ENCODE results near the gene PKNOX2.

Gene PKNOX2

GRCh38 chr11:125282596-125282914 is 118.0 kb downstream of the PKNOX2 start:
- no peak for ATAC-seq (replicated peaks; ENCODE audit: extremely low read depth, poor library complexity, severe bottlenecking)
- H3K4me3 Mint-ChIP-seq = no peak overlapping the region
- no peaks in the 10 kb centered on the region for H3K36me3 Mint-ChIP-seq (ENCODE audit: insufficient read depth)
- no peaks in the 10 kb centered on the region for H3K4me1 Mint-ChIP-seq
- no peak for DNase-seq (ENCODE audit: low spot score in 2 of 2)
- no peak overlapping the region for H3K27ac Mint-ChIP-seq (ENCODE audit: low read depth)
- H3K27me3 Mint-ChIP-seq = peaks cover 12% of the 10 kb centered on the region
- no peaks in the 10 kb centered on the region for H3K9me3 Mint-ChIP-seq

- H3K36me3 Mint-ChIP-seq (ENCODE audit: insufficient read depth) = no peaks in the 10 kb centered on the region
- peaks cover 23% of the 10 kb centered on the region for H3K27me3 Mint-ChIP-seq
- no peaks in the 10 kb centered on the region for H3K9me3 Mint-ChIP-seq
- H3K27ac Mint-ChIP-seq (ENCODE audit: low read depth) = no peak overlapping the region
- ATAC-seq (replicated peaks; ENCODE audit: extremely low read depth, poor library complexity, severe bottlenecking) (no peak), DNase-seq (ENCODE audit: low spot score in 2 of 2) (no peak)
- no peaks in the 10 kb centered on the region for H3K4me1 Mint-ChIP-seq
- no peak overlapping the region for H3K4me3 Mint-ChIP-seq
Measured at GRCh38 chr11:125284245-125284850, 119.8 kb downstream of the PKNOX2 start.

- DNase-seq (ENCODE audit: low spot score in 2 of 2) (no peak), ATAC-seq (replicated peaks; ENCODE audit: extremely low read depth, poor library complexity, severe bottlenecking) (no peak)
- Mint-ChIP-seq H3K36me3 (ENCODE audit: insufficient read depth) (no peaks in the 10 kb centered on the region), H3K27ac (ENCODE audit: low read depth) (no peak overlapping the region), H3K27me3 (peaks cover 30% of the 10 kb centered on the region), H3K9me3 (no peaks in the 10 kb centered on the region), H3K4me1 (no peaks in the 10 kb centered on the region), H3K4me3 (no peak overlapping the region)
Measured at GRCh38 chr11:125285844-125286243, 121.3 kb downstream of the PKNOX2 start.

GRCh38 chr11:125286486-125286885 is 121.9 kb downstream of the PKNOX2 start:
- H3K36me3 Mint-ChIP-seq (ENCODE audit: insufficient read depth) = no peaks in the 10 kb centered on the region
- DNase-seq (ENCODE audit: low spot score in 2 of 2) (no peak), ATAC-seq (replicated peaks; ENCODE audit: extremely low read depth, poor library complexity, severe bottlenecking) (no peak)
- H3K27ac Mint-ChIP-seq (ENCODE audit: low read depth) = no peak overlapping the region
- no peaks in the 10 kb centered on the region for H3K9me3 Mint-ChIP-seq
- no peak overlapping the region for H3K4me3 Mint-ChIP-seq
- H3K4me1 Mint-ChIP-seq = no peaks in the 10 kb centered on the region
- H3K27me3 Mint-ChIP-seq = peaks cover 30% of the 10 kb centered on the region

GRCh38 chr11:125287491-125288210 is 123.1 kb downstream of the PKNOX2 start:
- Mint-ChIP-seq H3K27ac (ENCODE audit: low read depth) (no peak overlapping the region), H3K4me3 (no peak overlapping the region), H3K9me3 (no peaks in the 10 kb centered on the region), H3K27me3 (peaks cover 35% of the 10 kb centered on the region), H3K4me1 (no peaks in the 10 kb centered on the region), H3K36me3 (ENCODE audit: insufficient read depth) (no peaks in the 10 kb centered on the region)
- DNase-seq (ENCODE audit: low spot score in 2 of 2) (no peak), ATAC-seq (replicated peaks; ENCODE audit: extremely low read depth, poor library complexity, severe bottlenecking) (no peak)

GRCh38 chr11:125289419-125290098 is 125.0 kb downstream of the PKNOX2 start:
- H3K27ac Mint-ChIP-seq (ENCODE audit: low read depth) = no peak overlapping the region
- DNase-seq (ENCODE audit: low spot score in 2 of 2) (no peak), ATAC-seq (replicated peaks; ENCODE audit: extremely low read depth, poor library complexity, severe bottlenecking) (no peak)
- H3K4me3 Mint-ChIP-seq = no peak overlapping the region
- H3K4me1 Mint-ChIP-seq = no peaks in the 10 kb centered on the region
- H3K9me3 Mint-ChIP-seq = no peaks in the 10 kb centered on the region
- no peaks in the 10 kb centered on the region for H3K36me3 Mint-ChIP-seq (ENCODE audit: insufficient read depth)
- H3K27me3 Mint-ChIP-seq = peaks cover 43% of the 10 kb centered on the region

- H3K36me3 Mint-ChIP-seq (ENCODE audit: insufficient read depth) = no peaks in the 10 kb centered on the region
- H3K4me3 Mint-ChIP-seq = no peak overlapping the region
- H3K27me3 Mint-ChIP-seq = peaks cover 50% of the 10 kb centered on the region
- no peaks in the 10 kb centered on the region for H3K4me1 Mint-ChIP-seq
- no peak for DNase-seq (ENCODE audit: low spot score in 2 of 2)
- no peak overlapping the region for H3K27ac Mint-ChIP-seq (ENCODE audit: low read depth)
- ATAC-seq (replicated peaks; ENCODE audit: extremely low read depth, poor library complexity, severe bottlenecking) = no peak
- H3K9me3 Mint-ChIP-seq = no peaks in the 10 kb centered on the region
Measured at GRCh38 chr11:125290263-125290662, 125.7 kb downstream of the PKNOX2 start.

- DNase-seq (ENCODE audit: low spot score in 2 of 2) = no peak
- H3K4me3 Mint-ChIP-seq = no peak overlapping the region
Measured at GRCh38 chr11:125292100-125292499, 127.5 kb downstream of the PKNOX2 start.

GRCh38 chr11:125293596-125293995 is 129.0 kb downstream of the PKNOX2 start:
- Mint-ChIP-seq H3K9me3 (no peaks in the 10 kb centered on the region), H3K27me3 (peaks cover 56% of the 10 kb centered on the region), H3K4me3 (no peak overlapping the region), H3K4me1 (no peaks in the 10 kb centered on the region), H3K36me3 (ENCODE audit: insufficient read depth) (no peaks in the 10 kb centered on the region), H3K27ac (ENCODE audit: low read depth) (no peak overlapping the region)
- ATAC-seq (replicated peaks; ENCODE audit: extremely low read depth, poor library complexity, severe bottlenecking) (no peak), DNase-seq (ENCODE audit: low spot score in 2 of 2) (no peak)

More at GRCh38 chr11:125292100-125292499, 127.5 kb downstream of the PKNOX2 start:
- H3K4me1 Mint-ChIP-seq = no peaks in the 10 kb centered on the region
- no peaks in the 10 kb centered on the region for H3K9me3 Mint-ChIP-seq
- no peaks in the 10 kb centered on the region for H3K36me3 Mint-ChIP-seq (ENCODE audit: insufficient read depth)
- ATAC-seq (replicated peaks; ENCODE audit: extremely low read depth, poor library complexity, severe bottlenecking) = no peak
- H3K27me3 Mint-ChIP-seq = peaks cover 63% of the 10 kb centered on the region
- H3K27ac Mint-ChIP-seq (ENCODE audit: low read depth) = no peak overlapping the region

- no peak overlapping the region for H3K27ac Mint-ChIP-seq (ENCODE audit: low read depth)
- H3K27me3 Mint-ChIP-seq = peaks cover 55% of the 10 kb centered on the region
- H3K4me3 Mint-ChIP-seq = no peak overlapping the region
- DNase-seq (ENCODE audit: low spot score in 2 of 2) (no peak), ATAC-seq (replicated peaks; ENCODE audit: extremely low read depth, poor library complexity, severe bottlenecking) (no peak)
- no peaks in the 10 kb centered on the region for H3K36me3 Mint-ChIP-seq (ENCODE audit: insufficient read depth)
- no peaks in the 10 kb centered on the region for H3K9me3 Mint-ChIP-seq
- no peaks in the 10 kb centered on the region for H3K4me1 Mint-ChIP-seq
Measured at GRCh38 chr11:125295931-125296330, 131.4 kb downstream of the PKNOX2 start.

GRCh38 chr11:125297346-125297915 is 132.9 kb downstream of the PKNOX2 start:
- Mint-ChIP-seq H3K9me3 (no peaks in the 10 kb centered on the region), H3K27me3 (peaks cover 40% of the 10 kb centered on the region), H3K4me1 (no peaks in the 10 kb centered on the region), H3K4me3 (no peak overlapping the region), H3K27ac (ENCODE audit: low read depth) (no peak overlapping the region), H3K36me3 (ENCODE audit: insufficient read depth) (no peaks in the 10 kb centered on the region)
- ATAC-seq (replicated peaks; ENCODE audit: extremely low read depth, poor library complexity, severe bottlenecking) (no peak), DNase-seq (ENCODE audit: low spot score in 2 of 2) (no peak)

- DNase-seq (ENCODE audit: low spot score in 2 of 2) (no peak), ATAC-seq (replicated peaks; ENCODE audit: extremely low read depth, poor library complexity, severe bottlenecking) (no peak)
- Mint-ChIP-seq H3K36me3 (ENCODE audit: insufficient read depth) (no peaks in the 10 kb centered on the region), H3K4me1 (no peaks in the 10 kb centered on the region), H3K4me3 (no peak overlapping the region), H3K27me3 (peaks cover 50% of the 10 kb centered on the region), H3K9me3 (no peaks in the 10 kb centered on the region), H3K27ac (ENCODE audit: low read depth) (no peak overlapping the region)
Measured at GRCh38 chr11:125299061-125299615, 134.6 kb downstream of the PKNOX2 start.
